ENCODE measurements around the gene CALML5.

CALML5 gene, protein sequence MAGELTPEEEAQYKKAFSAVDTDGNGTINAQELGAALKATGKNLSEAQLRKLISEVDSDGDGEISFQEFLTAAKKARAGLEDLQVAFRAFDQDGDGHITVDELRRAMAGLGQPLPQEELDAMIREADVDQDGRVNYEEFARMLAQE

GRCh38 chr10:5499493-5500140, at the start of gene CALML5:
Gene CALML5 (minus strand): TSS chr10:5499570. CDS start chr10:5499438, 132 bp downstream.
- DNase-seq = no peak

DNA sequence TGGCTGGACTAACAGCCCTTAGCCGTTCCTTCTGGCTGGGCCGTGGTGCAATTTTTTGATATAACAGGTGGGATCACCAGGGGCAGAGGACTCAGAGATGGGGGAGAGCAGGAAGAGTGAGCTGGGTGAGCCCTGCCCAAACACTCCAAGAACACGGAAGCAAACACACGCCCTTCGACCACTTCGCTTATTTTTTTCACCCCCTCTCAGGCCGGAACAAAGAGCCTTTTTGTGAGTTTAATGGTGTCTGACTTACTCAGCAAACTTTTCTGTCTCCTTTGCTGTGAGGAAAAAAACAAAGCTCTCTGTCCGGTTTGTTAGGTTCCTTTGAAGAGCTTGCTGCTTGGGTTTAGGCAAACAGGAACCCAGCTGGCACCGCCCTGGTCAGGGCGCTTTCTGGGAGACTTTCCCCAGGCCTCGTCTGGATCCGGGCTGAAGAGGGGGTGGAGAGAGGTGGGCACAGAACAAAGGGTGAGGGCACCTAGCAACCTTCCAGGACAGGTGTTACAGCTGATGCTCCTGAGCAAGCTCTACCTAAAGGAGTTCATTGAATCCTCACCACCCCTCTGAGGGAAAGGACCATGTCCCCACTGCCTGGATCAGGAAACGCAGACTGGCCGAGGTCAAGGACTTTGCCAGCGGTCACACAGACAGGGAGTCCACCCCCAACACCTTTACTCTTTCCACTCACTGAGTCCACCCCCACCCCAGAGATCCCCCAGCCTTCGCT, 48.7 kb upstream of the CALML5 start:
- DNase-seq = peak; percentile 63

- DNase-seq = no peak
Observed at GRCh38 chr10:5547681-5547930, 48.2 kb upstream of the CALML5 start.

DNA sequence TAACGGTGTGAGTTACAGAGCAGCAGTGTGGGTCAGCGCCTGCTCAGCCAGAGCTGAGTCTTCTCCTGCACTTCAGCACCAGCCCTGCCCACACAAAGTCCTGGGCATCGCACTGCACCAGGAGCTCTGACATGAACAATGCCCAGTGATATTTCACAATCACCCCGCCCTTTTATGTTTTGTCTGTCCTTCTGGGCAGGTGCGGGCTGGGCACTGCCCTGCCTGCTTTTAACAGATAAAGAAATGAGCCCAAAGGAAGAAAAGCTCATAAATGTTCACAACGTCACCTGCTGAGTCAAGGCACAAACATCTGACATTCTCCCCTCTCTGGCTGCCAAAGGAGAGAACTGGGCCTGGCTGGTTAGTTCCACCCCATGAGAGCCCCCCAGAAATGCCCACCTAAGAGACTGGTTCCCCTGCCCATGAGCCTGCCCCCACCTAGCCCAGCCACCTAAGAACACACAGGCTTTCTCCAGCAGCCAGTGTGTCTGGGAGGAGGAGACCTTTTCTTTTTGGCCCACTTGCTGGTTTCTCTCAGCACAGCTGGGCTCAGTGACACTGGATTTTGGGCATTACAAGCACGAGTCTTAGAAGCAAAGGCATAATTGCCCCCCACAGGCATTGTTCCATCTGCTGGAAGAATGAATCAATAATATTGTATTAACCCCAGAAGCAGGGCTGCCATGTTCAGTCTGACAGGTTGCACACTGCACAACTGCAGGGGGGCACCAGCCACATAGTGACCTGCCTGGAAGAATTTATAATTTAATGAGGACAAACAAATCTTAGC, 47.7 kb upstream of the CALML5 start:
- DNase-seq = no peak

GRCh38 chr10:5545778-5546710, 46.7 kb upstream of the CALML5 start:
- peak; percentile 3 for DNase-seq

DNA sequence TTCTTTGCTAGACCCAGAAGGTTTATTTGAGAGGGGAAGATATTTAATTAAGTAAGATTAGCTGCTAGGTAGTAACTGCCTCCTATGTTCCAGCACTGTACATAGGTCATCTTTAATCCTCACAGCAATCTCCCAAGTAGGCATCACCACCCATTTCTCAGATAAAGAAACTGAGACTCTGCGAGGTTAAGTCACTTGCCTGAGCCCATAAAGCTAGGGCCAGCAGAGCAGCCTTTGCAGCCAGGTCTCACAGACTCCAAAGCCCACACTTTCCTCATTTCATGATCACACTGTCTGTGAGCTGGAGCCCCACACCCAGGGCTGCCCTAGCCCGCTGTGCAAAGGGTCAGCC, 46.0 kb upstream of the CALML5 start:
- DNase-seq = no peak

DNA sequence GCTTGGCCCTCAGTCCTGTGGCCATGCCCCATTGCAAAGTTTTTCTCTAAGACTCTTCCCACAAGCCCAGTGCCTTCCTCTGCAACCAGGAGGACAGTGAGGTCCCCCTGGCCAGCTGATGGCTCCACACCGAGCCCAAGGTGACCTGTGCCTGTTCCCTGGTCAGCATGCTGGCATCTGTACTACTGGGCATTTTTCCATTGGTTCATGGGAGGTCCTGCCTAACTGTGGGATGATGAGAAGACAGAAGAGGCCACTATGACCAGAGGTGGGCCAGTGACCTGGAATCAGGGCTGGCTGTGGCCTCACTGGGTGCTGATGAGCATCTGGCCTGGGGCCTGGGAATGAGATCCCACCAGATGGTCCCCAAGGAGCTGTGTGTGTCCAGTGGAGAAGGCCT, 45.6 kb upstream of the CALML5 start:
- DNase-seq = no peak

DNA sequence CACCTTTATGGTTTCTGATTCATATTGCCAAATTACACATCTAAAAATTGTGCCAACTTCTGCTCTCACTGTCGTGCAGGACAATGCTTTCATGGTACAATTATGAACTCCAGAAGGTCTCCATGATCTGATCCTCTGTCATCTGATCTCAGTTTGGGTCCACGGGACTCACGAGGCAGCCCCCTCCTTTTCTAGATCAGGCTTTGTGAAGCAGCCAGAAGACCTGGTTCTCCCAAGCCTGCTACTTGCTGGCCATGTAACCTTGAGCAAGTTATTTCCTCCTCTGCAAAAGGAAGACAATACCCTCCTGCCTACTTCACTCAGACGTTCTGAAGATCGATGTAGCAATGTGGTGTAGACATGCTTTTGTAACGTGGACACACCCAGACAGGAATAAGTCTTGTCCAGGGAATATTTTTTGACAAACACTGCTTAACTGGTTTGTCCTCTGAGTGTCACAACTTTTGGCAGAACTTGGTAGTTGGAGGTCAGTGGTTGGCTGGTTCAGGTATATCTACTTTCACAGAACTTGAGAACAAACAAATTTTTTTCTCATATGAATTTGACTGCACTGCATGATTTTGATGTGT, 44.9 kb upstream of the CALML5 start:
- DNase-seq = no peak

GRCh38 chr10:5543623-5544022, 44.3 kb upstream of the CALML5 start:
- no peak for DNase-seq

DNA sequence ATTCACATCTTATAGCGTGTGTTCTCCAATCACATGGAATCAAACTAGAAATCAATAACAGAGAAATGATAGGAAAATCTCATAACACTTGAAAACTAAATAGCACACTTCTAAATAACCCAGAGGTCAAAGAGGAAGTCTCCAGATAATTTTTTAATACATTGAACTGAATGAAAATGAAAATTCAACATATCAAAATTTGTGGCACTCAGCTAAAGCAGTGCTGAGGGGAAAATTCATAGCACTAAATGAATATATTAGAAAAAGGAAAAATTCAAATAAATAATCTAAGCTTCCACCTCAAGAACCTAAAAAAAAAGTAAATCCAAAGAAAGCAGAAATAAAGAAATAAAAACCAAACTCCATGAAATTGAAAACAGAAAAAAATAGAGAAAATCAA, 42.7 kb upstream of the CALML5 start:
- DNase-seq = no peak

GRCh38 chr10:5540891-5541290, 41.5 kb upstream of the CALML5 start:
- DNase-seq = no peak

GRCh38 chr10:5540080-5540479, 40.7 kb upstream of the CALML5 start:
- no peak for DNase-seq

GRCh38 chr10:5538892-5539651, 39.7 kb upstream of the CALML5 start:
- DNase-seq = no peak

DNA sequence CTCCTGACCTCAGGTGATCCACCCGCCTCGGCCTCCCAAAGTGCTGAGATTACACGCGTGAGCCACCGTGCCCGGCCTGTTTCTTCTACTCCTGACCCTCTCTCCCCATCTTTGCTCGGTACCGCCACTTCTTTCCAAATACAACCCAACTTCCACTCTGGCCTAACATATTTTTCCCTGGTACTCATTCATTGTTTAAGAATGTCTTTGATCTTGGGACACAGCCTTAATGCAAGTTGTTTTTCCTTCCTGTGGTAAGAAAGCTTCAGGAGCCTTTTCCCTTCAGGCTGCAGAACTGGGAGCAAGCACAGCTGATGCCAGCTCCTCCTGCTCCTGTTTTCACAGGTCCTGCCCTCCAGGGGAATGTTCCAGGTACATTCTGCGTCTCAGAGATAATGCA, 39.1 kb upstream of the CALML5 start:
- DNase-seq = no peak

- no peak for DNase-seq
Observed at GRCh38 chr10:5537684-5538083, 38.3 kb upstream of the CALML5 start.

GRCh38 chr10:5536486-5537081, 37.2 kb upstream of the CALML5 start:
- DNase-seq = no peak

DNA sequence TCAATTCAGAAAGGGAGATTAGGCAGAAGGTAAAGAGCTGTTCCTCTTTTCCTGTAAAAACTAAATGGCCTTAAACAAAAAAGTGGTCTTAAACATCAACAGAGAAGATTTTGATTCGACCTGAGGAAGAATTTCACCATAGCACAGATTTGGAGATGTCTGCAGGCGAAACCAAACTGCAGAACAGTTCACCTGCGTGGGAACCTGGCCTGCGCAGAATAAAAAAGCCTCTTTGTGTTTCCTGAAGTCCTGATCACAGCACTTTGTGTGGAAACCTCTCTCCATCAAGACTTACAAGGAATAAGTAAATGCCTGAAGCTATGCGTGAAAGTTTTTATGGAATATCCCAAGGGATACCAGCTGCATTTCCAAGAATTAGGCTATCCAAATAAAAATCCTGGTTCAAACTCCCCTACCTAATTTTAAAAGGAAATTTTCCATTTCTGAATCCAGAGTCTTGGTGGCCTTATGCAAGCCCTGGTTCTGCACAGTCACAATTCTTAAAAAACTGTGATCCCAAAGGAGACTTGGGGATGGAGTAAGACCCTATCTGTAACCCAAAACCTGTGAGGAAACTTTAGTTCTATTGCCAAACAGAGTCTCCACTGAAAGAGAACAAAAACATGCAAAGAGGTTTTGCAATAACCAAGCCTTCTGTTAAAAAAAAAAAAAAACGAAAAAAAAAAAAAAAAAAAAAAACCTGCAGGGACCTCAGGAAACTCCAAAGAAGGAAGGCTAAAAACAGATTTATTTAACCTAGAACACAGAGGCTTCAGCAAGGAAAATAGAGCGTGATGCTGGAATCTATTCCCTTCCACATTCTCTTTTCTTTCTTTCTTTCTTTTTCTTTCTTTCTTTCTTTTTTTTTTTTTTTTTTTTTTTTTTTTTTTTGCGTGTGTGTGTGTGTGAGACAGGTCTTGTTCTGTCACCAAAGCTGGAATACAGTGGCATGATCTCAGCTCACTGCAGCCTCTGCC, 35.8 kb upstream of the CALML5 start:
- no peak for DNase-seq

GRCh38 chr10:5534051-5534821, 34.9 kb upstream of the CALML5 start:
- DNase-seq = no peak

GRCh38 chr10:5533098-5533731, 33.8 kb upstream of the CALML5 start:
- no peak for DNase-seq
